A673 (cell line): ENCODE results near the gene ADAMTS5. TPM values are rescaled to one million over a fixed set of nuclear protein-coding genes. Genes with fewer than 3 reads are reported as not detected.

Experiments used
- BruUV-seq: library from RNA; stranded (reverse); fragments of 400-500 nt; replicated peaks from 2 replicates; lab custom pipeline; 2021; lab: Mats Ljungman, UMichigan
- CTCF ChIA-PET: fragments of 300-600 bp; sonication (Branson Sonifier 250); formaldehyde crosslinking; loops from one replicate; lab custom pipeline; 2022; ENCODE audit warnings: antibody characterized with exemption; lab: Charles Lee
- POLR2A ChIA-PET: fragments of 300-600 bp; sonication (Branson Sonifier 250); formaldehyde crosslinking; loops from one replicate; lab custom pipeline; 2022; ENCODE audit warnings: antibody characterized with exemption; ENCODE audit not compliant: low non-redundant PET; lab: Charles Lee
- DNase-seq: peaks from one replicate; pipeline ENCODE4 v3.0.0-alpha.2; 2015; ENCODE audit warnings: low spot score
- H3K27ac ChIP-seq: fragments of 200-600 bp; sonication (generic); 2 replicates; pipeline ENCODE4 v1.5.1; 2016; ENCODE audit warnings: mixed run types, low read depth, mild to moderate bottlenecking, mixed read lengths, antibody characterized with exemption, low read length; ENCODE audit not compliant: poor library complexity, severe bottlenecking
- H3K27me3 ChIP-seq: fragments of 200-600 bp; sonication (generic); replicated peaks from 2 replicates; pipeline ENCODE4 v1.6.1; 2017; ENCODE audit warnings: mixed run types, low read depth, mild to moderate bottlenecking, mixed read lengths, antibody characterized with exemption, low read length; ENCODE audit not compliant: insufficient read depth, poor library complexity
- H3K36me3 ChIP-seq: fragments of 200-600 bp; sonication (generic); 2 replicates; pipeline ENCODE4 v1.6.1; 2016; ENCODE audit warnings: mixed run types, mild to moderate bottlenecking, mixed read lengths, antibody characterized with exemption, low read length; ENCODE audit not compliant: insufficient read depth, poor library complexity, severe bottlenecking
- H3K4me1 ChIP-seq: fragments of 200-600 bp; sonication (generic); 2 replicates; pipeline ENCODE4 v1.6.1; 2017; ENCODE audit warnings: mixed run types, mild to moderate bottlenecking, mixed read lengths, antibody characterized with exemption, low read length; ENCODE audit not compliant: insufficient read depth, poor library complexity, severe bottlenecking
- H3K4me3 ChIP-seq: fragments of 200-600 bp; sonication (generic); 2 replicates; pipeline ENCODE4 v1.5.1; 2016; ENCODE audit warnings: low read depth, mixed run types, mild to moderate bottlenecking, mixed read lengths, low read length; ENCODE audit not compliant: poor library complexity, severe bottlenecking
- H3K9me3 ChIP-seq: fragments of 200-600 bp; sonication (generic); 2 replicates; pipeline ENCODE4 v1.6.1; 2016; ENCODE audit warnings: mixed run types, low read depth, mild to moderate bottlenecking, mixed read lengths, antibody characterized with exemption, low read length; ENCODE audit not compliant: poor library complexity, severe bottlenecking
- EZH2 ChIP-seq: fragments of 200-600 bp; sonication (generic); IDR thresholded peaks from 2 replicates; pipeline ENCODE4 v1.6.1; 2017; ENCODE audit warnings: borderline replicate concordance, low read depth, mild to moderate bottlenecking, mixed read lengths, antibody characterized with exemption, low read length; ENCODE audit not compliant: poor library complexity, severe bottlenecking
- intact Hi-C: fragments of 100-400 bp; cut with micrococcal nuclease; formaldehyde crosslinking; loops from one replicate; pipeline ENCODE4 v1.10.0; 2022; ENCODE audit not compliant: unreplicated experiment
- total RNA-seq: library from RNA; stranded (reverse); gene quantifications from 2 replicates; pipeline ENCODE4 v1.2.3, GENCODE V29; 2021
- TF ChIP-seq, protein P1 (sequence below): fragments of 300-800, 200-600 bp; sonication (generic); conservative IDR thresholded peaks from 2 replicates; pipeline ENCODE4 v1.5.1; 2017; ENCODE audit warnings: low read depth, mild to moderate bottlenecking, antibody characterized with exemption, low read length, moderate library complexity, mixed read lengths

The ADAMTS5 gene
- total RNA-seq, 1 experiment from 2014 or later: not detected

GRCh38 chr21:26956813-26957212 is 10.1 kb downstream of the ADAMTS5 start:
- CTCF ChIA-PET: no interaction called here
- no peaks in the 10 kb centered on the region for H3K4me1 ChIP-seq
- POLR2A ChIA-PET: no interaction called here
- no peak overlapping the region for H3K27ac ChIP-seq
- no peak for TF ChIP-seq EZH2
- TF ChIP-seq, protein P1, sequence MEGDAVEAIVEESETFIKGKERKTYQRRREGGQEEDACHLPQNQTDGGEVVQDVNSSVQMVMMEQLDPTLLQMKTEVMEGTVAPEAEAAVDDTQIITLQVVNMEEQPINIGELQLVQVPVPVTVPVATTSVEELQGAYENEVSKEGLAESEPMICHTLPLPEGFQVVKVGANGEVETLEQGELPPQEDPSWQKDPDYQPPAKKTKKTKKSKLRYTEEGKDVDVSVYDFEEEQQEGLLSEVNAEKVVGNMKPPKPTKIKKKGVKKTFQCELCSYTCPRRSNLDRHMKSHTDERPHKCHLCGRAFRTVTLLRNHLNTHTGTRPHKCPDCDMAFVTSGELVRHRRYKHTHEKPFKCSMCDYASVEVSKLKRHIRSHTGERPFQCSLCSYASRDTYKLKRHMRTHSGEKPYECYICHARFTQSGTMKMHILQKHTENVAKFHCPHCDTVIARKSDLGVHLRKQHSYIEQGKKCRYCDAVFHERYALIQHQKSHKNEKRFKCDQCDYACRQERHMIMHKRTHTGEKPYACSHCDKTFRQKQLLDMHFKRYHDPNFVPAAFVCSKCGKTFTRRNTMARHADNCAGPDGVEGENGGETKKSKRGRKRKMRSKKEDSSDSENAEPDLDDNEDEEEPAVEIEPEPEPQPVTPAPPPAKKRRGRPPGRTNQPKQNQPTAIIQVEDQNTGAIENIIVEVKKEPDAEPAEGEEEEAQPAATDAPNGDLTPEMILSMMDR: no peak
- no peaks in the 10 kb centered on the region for H3K36me3 ChIP-seq
- intact Hi-C loops: no loop called here
- DNase-seq: no peak
- H3K27me3 ChIP-seq: peaks cover 93% of the 10 kb centered on the region
- H3K4me3 ChIP-seq: no peak overlapping the region
- no TSS peak for BruUV-seq
- H3K9me3 ChIP-seq: no peaks in the 10 kb centered on the region

GRCh38 chr21:26956216-26956615 is 10.7 kb downstream of the ADAMTS5 start:
- POLR2A ChIA-PET: no interaction called here
- no TSS peak for BruUV-seq
- CTCF ChIA-PET: no interaction called here
- Histone ChIP-seq H3K36me3 (no peaks in the 10 kb centered on the region), H3K27me3 (peaks cover 92% of the 10 kb centered on the region), H3K4me3 (no peak overlapping the region), H3K4me1 (no peaks in the 10 kb centered on the region), H3K9me3 (no peaks in the 10 kb centered on the region), H3K27ac (no peak overlapping the region)
- TF ChIP-seq, protein P1: no peak
- TF ChIP-seq EZH2: no peak
- intact Hi-C loops: no loop called here
- no peak for DNase-seq

- intact Hi-C loops: no loop called here
- no peaks in the 10 kb centered on the region for H3K9me3 ChIP-seq
- H3K27me3 ChIP-seq: peaks cover 92% of the 10 kb centered on the region
- H3K4me1 ChIP-seq: no peaks in the 10 kb centered on the region
- BruUV-seq: no TSS peak
- H3K4me3 ChIP-seq: no peak overlapping the region
- H3K27ac ChIP-seq: no peak overlapping the region
- POLR2A ChIA-PET: no interaction called here
- TF ChIP-seq, protein P1: no peak
- no peak for TF ChIP-seq EZH2
- no peaks in the 10 kb centered on the region for H3K36me3 ChIP-seq
- DNase-seq: no peak
- CTCF ChIA-PET: no interaction called here
Measured at GRCh38 chr21:26954662-26955121, 12.2 kb downstream of the ADAMTS5 start.
